ENCODE results near the gene TCOF1. TPM values are rescaled to one million over a fixed set of nuclear protein-coding genes. Genes with fewer than 3 reads are reported as not detected.
A peak's percentile ranks its signal among the peaks of the same experiment; 100 is the strongest.

The TCOF1 gene
- total and polyA plus RNA-seq, 3 donors from 2014 or later = 22.9 to 52.8 (median 46.6) TPM

DNA sequence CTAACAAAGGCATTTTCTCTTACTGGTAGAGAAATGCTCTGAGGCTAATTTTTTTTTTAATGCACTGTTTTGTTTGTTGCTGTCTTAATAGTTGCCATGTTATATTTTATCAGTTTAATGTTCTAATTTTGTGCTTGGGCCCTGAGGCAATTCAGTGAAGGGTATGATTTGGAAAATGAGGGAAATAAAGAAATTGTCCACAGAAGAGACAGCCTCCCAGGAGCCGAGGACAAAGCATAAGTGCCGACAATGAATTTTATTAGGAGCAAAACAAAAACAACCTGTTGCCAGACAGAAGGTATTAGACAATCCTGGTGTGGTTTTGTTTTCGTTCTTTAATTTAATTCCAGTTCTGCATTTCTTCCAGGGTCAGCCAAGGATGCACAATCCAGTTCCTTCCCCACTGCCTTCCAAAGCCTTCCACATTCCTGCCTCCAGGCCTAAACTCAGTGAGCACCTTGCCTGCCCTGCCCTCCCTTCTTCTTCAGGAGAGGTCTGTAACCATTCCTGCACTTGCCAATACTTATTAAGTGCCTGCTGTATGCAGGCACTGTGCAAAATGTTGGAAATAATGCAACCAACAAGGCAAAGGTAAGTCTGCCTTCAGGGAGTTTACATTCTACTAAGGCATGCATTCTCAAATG, 4.3 kb upstream of the TCOF1 start:
- 72 to 75% methylated on average over 3 of the region's 3 CpGs for WGBS, 2 donors
- no peaks in the 10 kb centered on the region for H3K36me3 ChIP-seq (ENCODE audit: low read depth, missing control alignments)
- no peak overlapping the region for H3K27ac ChIP-seq
- DNase-seq = no peak
- intact Hi-C loops (cut with DNase I; ENCODE audit: low total_unique reads) = no loop called here
- TF ChIP-seq POLR2A (IDR thresholded peaks at IDR 0.05) = no peak
- TF ChIP-seq, protein P1, sequence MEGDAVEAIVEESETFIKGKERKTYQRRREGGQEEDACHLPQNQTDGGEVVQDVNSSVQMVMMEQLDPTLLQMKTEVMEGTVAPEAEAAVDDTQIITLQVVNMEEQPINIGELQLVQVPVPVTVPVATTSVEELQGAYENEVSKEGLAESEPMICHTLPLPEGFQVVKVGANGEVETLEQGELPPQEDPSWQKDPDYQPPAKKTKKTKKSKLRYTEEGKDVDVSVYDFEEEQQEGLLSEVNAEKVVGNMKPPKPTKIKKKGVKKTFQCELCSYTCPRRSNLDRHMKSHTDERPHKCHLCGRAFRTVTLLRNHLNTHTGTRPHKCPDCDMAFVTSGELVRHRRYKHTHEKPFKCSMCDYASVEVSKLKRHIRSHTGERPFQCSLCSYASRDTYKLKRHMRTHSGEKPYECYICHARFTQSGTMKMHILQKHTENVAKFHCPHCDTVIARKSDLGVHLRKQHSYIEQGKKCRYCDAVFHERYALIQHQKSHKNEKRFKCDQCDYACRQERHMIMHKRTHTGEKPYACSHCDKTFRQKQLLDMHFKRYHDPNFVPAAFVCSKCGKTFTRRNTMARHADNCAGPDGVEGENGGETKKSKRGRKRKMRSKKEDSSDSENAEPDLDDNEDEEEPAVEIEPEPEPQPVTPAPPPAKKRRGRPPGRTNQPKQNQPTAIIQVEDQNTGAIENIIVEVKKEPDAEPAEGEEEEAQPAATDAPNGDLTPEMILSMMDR (IDR thresholded peaks at IDR 0.05) = no peak
- no peaks in the 10 kb centered on the region for H3K9me3 ChIP-seq
- H3K4me3 ChIP-seq = no peak overlapping the region
- no peaks in the 10 kb centered on the region for H3K27me3 ChIP-seq
- H3K4me1 ChIP-seq = peaks cover 14% of the 10 kb centered on the region

DNA sequence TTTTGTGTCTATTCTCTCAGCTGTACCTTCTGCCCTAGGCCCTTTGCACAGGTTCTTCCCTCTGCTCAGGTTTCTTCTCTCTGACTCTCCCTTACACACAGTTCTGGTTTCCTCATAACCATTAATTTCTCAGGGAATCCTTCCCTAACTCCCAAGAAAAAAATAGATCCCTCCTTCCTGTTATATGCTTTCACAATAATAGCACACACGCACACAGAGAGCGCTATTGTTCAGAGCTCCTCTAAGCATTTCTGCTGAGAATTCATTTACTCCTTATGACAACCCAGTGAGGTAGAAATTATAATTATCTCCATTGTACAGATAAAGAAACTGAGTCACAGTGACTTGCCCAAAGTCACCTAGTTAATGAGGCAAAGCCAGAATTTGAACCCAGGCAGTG, 1.7 kb upstream of the TCOF1 start:
- H3K4me1 ChIP-seq = peaks cover 10% of the 10 kb centered on the region
- H3K36me3 ChIP-seq (ENCODE audit: low read depth, missing control alignments) = no peaks in the 10 kb centered on the region
- WGBS, 2 donors = 95% methylated on average over 2 of the region's 2 CpGs
- no peak for DNase-seq
- no peak overlapping the region for H3K4me3 ChIP-seq
- intact Hi-C loops (cut with DNase I; ENCODE audit: low total_unique reads) = no loop called here
- no peaks in the 10 kb centered on the region for H3K27me3 ChIP-seq
- H3K9me3 ChIP-seq = no peaks in the 10 kb centered on the region
- TF ChIP-seq, protein P1 (IDR thresholded peaks at IDR 0.05) = no peak
- TF ChIP-seq POLR2A (IDR thresholded peaks at IDR 0.05) = no peak
- H3K27ac ChIP-seq = no peak overlapping the region

DNA sequence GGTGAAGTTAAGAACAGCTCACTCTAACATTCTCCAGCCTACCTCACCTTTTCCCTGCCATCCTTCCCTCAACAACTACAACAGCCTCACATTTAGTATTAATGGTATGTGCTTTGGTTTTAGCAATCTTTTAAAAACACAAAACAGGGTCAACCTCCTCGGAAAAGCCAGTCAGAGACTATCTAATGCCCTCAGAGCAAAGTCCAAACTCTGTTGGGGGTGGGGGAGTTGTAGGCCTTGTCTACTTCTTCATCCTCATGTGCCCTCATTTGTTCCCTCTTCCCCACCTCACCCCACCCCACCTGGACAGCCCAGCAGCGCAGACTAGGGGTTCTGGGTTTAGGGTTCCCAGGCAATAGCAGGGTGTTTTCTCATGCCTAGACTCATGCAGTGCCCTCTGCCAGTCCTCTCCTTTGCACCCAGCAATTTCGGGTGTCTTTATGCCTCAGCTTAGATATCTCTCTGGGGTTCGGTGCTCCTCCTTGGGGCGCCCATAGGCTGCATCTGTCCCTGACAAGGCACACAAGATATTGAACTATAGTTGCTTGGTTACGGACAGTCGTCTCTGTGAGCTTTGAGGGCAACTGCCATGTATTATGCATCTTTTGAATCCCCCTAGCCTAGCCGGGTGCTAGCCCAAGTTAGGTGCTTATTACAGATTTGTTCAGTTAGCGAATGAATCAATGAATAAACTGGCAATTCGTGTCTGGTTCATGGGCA, 762 bp upstream of the TCOF1 start:
- no peaks in the 10 kb centered on the region for H3K9me3 ChIP-seq
- intact Hi-C loops (cut with DNase I; ENCODE audit: low total_unique reads) = no loop called here
- DNase-seq = no peak
- H3K27ac ChIP-seq = no peak overlapping the region
- TF ChIP-seq POLR2A (IDR thresholded peaks at IDR 0.05) = no peak
- TF ChIP-seq, protein P1 (IDR thresholded peaks at IDR 0.05) = no peak
- H3K4me3 ChIP-seq = peak overlapping the region; percentile 78 to 94
- H3K27me3 ChIP-seq = no peaks in the 10 kb centered on the region
- 43 to 64% methylated on average over 10 of the region's 10 CpGs for WGBS, 2 donors
- peaks cover 3% of the 10 kb centered on the region for H3K4me1 ChIP-seq
- no peaks in the 10 kb centered on the region for H3K36me3 ChIP-seq (ENCODE audit: low read depth, missing control alignments)

DNA sequence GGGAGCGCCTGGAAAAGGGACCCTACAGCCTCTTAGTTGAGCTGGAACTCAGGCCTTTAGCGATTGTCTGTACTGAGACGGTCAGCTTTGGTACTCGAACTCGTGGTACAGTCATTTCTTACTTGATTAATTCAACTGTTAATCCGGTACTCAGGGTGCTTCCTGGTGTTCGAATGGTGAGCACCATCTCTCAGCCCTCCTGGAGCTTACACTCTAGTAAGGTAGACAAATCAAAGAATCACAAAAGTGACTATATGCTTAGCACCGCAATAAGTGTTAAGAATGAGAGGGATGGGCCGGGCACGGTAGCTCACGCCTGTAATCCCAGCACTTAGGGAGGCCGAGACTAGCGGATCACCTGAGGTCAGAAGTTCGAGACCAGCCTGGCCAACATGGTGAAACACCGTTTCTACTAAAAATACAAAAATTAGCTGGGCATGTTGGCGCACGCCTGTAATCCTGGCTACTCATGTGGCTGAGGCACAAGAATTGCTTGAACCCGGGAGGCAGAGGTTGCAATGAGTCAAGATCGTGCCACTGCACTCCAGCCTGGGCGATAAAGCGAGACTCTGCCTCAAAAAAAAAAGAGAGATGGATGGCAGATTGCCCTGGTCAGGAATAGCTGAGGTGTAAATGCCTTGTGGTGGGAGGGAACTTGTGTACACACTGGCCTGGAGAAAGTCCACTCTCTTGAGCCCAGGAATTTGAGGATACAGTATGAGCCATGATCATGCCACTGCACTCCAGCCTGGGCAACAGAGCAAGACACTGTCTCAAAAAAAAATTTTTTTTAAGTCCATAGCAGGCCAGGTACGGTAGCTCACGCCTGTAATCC, 981 bp downstream of the TCOF1 start:
- Histone ChIP-seq H3K4me3 (peak overlapping the region; percentile 78 to 94), H3K9me3 (no peaks in the 10 kb centered on the region), H3K36me3 (ENCODE audit: low read depth, missing control alignments) (no peaks in the 10 kb centered on the region), H3K27ac (peak overlapping the region; percentile 41 to 53), H3K4me1 (peaks cover 3% of the 10 kb centered on the region), H3K27me3 (no peaks in the 10 kb centered on the region)
- no peak for DNase-seq
- WGBS, 2 donors = 49 to 67% methylated on average over 18 to 23 of the region's 23 CpGs
- TF ChIP-seq, protein P1 (IDR thresholded peaks at IDR 0.05) = no peak
- no peak for TF ChIP-seq POLR2A (IDR thresholded peaks at IDR 0.05)
- intact Hi-C loops (cut with DNase I; ENCODE audit: low total_unique reads) = no loop called here
